Activated CD8-positive, alpha-beta T cell treated with anti-CD3 and anti-CD28 coated beads, Interleukin-2, amount 10 ng/mL, durations not matched to agents 7 days and 5 days (primary cell): ENCODE results near the gene RAG2. TPM values are rescaled to one million over a fixed set of nuclear protein-coding genes. Genes with fewer than 3 reads are reported as not detected.

Experiments
- ATAC-seq: fragments of 150-1000 bp; cut with Tn5 transposase; one replicate; pipeline ENCODE4 v1.10.0; 2021; ENCODE audit warnings: moderate library complexity
- CTCF ChIA-PET: fragments of 350-600 bp; sonication (Branson Sonifier 250); formaldehyde crosslinking; loops from one replicate; lab custom pipeline; 2021; ENCODE audit warnings: antibody characterized with exemption; lab: Charles Lee
- POLR2A ChIA-PET: fragments of 350-600 bp; sonication (Branson Sonifier 250); formaldehyde crosslinking; loops from one replicate; lab custom pipeline; 2021; ENCODE audit warnings: antibody characterized with exemption; lab: Charles Lee
- DNase-seq: peaks from one replicate; pipeline ENCODE4 v3.0.0-alpha.2; 2020
- H3K27ac Mint-ChIP-seq: one replicate; pipeline ENCODE4 v1.8.0; 2021; ENCODE audit warnings: mild to moderate bottlenecking, mixed read lengths
- H3K27me3 Mint-ChIP-seq: one replicate; pipeline ENCODE4 v1.8.0; 2021; ENCODE audit warnings: low read depth, mixed read lengths
- H3K36me3 Mint-ChIP-seq: one replicate; pipeline ENCODE4 v1.8.0; 2021; ENCODE audit warnings: low read depth, mixed read lengths
- H3K4me1 Mint-ChIP-seq: one replicate; pipeline ENCODE4 v1.8.0; 2021; ENCODE audit warnings: low read depth, mixed read lengths
- H3K4me3 Mint-ChIP-seq: one replicate; pipeline ENCODE4 v1.8.0; 2021; ENCODE audit warnings: mild to moderate bottlenecking, mixed read lengths
- H3K9me3 Mint-ChIP-seq: one replicate; pipeline ENCODE4 v1.8.0; 2022; ENCODE audit warnings: mixed read lengths; ENCODE audit not compliant: insufficient read depth
- total RNA-seq, 2 experiments: library from RNA; stranded (reverse); gene quantifications; one replicate each; pipeline ENCODE4 v1.2.3, GENCODE V29; 2021

The RAG2 gene
- total RNA-seq, 2 experiments from 2014 or later: not detected

DNA sequence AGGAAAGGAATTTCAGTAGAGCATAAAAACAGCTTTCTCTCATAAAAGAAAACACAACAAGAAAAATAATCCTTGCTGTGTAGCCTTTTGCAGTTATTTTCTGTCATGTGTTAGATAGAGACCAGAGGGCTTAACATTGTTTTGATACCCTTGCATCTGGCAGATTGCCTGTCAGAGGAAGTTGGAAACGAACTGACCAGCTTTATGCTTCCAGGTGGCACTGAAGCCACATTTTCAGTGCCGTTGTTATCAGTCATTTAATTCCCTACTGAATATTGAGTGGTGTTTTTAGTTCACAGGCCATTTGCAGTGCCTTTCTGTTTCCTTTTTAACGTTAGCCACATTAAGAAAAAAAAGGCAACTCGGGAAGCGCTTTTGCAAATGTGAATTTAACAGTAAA lies 21.5 kb upstream of the RAG2 start:
- ATAC-seq: no peak
- no peaks in the 10 kb centered on the region for H3K9me3 Mint-ChIP-seq
- no peak overlapping the region for H3K4me3 Mint-ChIP-seq
- no peak overlapping the region for H3K27ac Mint-ChIP-seq
- H3K4me1 Mint-ChIP-seq: no peaks in the 10 kb centered on the region
- H3K36me3 Mint-ChIP-seq: no peaks in the 10 kb centered on the region
- DNase-seq: no peak
- H3K27me3 Mint-ChIP-seq: peaks cover 17% of the 10 kb centered on the region
- POLR2A ChIA-PET: no interaction called here
- CTCF ChIA-PET: interaction anchor here (2.6 kb wide), 1 partner anchor 55 kb away, joined by 13 read pairs; no protein-coding TSS in a partner anchor

- CTCF ChIA-PET: interaction anchor here (2.6 kb wide), 1 partner anchor 54 kb away, joined by 13 read pairs; no protein-coding TSS in a partner anchor
- no peak for ATAC-seq
Observed at GRCh38 chr11:36618363-36619047, 20.5 kb upstream of the RAG2 start.

DNA sequence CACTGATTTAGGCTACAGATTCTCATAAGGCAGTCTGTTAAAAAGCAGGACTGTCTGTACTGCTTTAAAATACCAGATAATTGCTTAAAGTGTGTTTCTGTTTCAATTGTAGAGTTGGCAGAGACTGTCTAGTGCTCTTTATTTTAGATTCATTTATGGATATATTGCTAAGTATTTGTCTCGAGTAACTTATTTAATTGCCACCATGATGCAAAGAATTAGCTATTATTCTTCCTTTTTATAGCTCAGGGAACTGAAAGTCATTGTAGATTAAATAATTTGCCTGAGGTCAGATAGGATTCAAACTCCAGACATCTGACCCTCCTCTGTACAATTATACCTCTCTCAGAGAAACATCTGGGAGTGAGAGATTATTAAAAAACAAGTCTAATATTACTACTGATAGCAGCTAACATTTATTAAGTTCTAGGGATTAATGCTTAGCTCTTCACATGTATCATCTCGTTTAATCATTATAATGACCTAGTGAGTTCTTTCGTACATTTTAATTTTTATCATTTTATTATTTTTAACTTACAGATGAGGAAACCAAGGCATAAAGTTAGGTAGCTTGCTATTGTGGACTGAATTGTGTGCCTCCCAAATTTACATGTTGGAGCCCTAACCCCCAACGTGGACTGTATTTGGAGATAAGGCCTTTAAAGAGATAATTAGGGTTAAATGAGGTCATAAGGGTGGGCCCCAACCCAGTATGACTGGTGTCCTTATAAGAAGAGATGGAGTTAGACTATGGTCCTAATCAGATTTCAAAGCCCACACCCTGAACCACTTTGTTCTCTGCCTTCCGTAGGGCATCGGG lies 19.7 kb upstream of the RAG2 start:
- Mint-ChIP-seq H3K36me3 (no peaks in the 10 kb centered on the region), H3K27me3 (peaks cover 14% of the 10 kb centered on the region), H3K4me3 (no peak overlapping the region), H3K9me3 (no peaks in the 10 kb centered on the region), H3K27ac (no peak overlapping the region), H3K4me1 (no peaks in the 10 kb centered on the region)
- ChIA-PET POLR2A (no interaction called here), CTCF (interaction anchor here (2.6 kb wide), 1 partner anchor 53 kb away, joined by 13 read pairs; no protein-coding TSS in a partner anchor)
- DNase-seq: no peak
- ATAC-seq: no peak

More at GRCh38 chr11:36618363-36619047, 20.5 kb upstream of the RAG2 start:
- POLR2A ChIA-PET: no interaction called here
- H3K27me3 Mint-ChIP-seq: peaks cover 14% of the 10 kb centered on the region
- no peak for DNase-seq
- H3K4me3 Mint-ChIP-seq: no peak overlapping the region
- H3K9me3 Mint-ChIP-seq: no peaks in the 10 kb centered on the region
- no peaks in the 10 kb centered on the region for H3K4me1 Mint-ChIP-seq
- H3K36me3 Mint-ChIP-seq: no peaks in the 10 kb centered on the region
- no peak overlapping the region for H3K27ac Mint-ChIP-seq

DNA sequence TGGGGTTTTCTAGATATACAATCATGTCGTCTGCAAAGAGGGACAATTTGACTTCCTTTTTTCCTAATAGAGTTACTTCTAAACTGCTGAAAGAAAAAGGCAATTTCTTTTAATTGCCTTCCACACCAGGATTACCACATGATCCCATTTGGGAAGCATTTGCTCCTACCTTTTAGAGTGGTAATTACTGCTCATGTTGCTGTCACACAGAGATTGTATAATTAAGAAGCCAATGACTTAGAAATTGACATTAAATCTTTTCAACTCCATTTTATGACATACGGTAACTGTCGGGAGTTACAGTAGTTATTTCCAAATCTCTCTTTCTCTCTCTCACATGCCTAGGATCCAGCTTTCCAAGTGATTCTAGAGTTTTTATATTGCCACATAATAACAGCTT lies 17.8 kb upstream of the RAG2 start:
- POLR2A ChIA-PET: no interaction called here
- no peaks in the 10 kb centered on the region for H3K36me3 Mint-ChIP-seq
- no peaks in the 10 kb centered on the region for H3K4me1 Mint-ChIP-seq
- ATAC-seq (no peak), DNase-seq (no peak)
- H3K27me3 Mint-ChIP-seq: peaks cover 6% of the 10 kb centered on the region
- no peak overlapping the region for H3K4me3 Mint-ChIP-seq
- no peak overlapping the region for H3K27ac Mint-ChIP-seq
- CTCF ChIA-PET: no interaction called here
- H3K9me3 Mint-ChIP-seq: no peaks in the 10 kb centered on the region

- Mint-ChIP-seq H3K27ac (no peak overlapping the region), H3K36me3 (no peaks in the 10 kb centered on the region), H3K4me3 (no peak overlapping the region), H3K27me3 (peaks cover 2% of the 10 kb centered on the region), H3K4me1 (no peaks in the 10 kb centered on the region), H3K9me3 (no peaks in the 10 kb centered on the region)
- ChIA-PET POLR2A (no interaction called here), CTCF (interaction anchor here (0.6 to 1.2 kb wide), 2 partner anchors 75 to 126 kb away, joined by 3 read pairs; no protein-coding TSS in a partner anchor)
- ATAC-seq (no peak), DNase-seq (no peak)
Observed at GRCh38 chr11:36609383-36609782, 11.3 kb upstream of the RAG2 start.

DNA sequence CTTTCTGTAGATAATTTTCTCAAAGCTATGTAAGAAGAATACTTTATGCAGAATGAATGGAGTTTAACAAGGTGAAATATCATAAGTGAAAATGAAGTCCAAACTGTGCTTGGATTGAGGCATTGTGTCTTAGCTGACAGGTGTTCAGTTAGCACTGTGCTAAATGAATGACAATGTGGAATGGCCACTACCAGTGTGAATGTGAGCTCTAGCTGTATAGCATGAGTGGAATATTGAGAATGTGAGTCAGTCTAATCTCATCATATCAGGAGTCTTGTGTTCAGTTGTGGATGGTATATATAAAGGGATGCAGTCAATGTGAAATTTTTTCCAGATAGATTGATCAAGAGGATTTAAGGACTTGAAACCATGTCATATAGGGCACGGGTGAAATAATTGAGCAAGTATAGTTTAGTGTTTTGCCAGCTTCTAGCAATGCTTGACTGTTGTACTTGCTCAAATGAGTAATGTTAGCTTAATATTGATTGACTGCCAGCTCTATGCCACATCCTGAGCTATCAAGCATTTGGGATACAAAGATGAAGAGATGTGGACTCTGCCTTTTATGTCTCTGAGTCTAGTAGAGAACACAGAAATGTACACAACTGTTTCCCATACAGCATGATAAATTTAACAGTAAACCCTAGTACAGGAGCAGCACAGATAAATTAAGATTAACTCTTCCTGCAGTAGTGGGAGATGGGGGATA lies 10.6 kb upstream of the RAG2 start:
- Mint-ChIP-seq H3K36me3 (no peaks in the 10 kb centered on the region), H3K9me3 (no peaks in the 10 kb centered on the region), H3K4me1 (no peaks in the 10 kb centered on the region), H3K27me3 (peaks cover 2% of the 10 kb centered on the region), H3K4me3 (no peak overlapping the region), H3K27ac (no peak overlapping the region)
- CTCF ChIA-PET: interaction anchor here (1.2 kb wide), 1 partner anchor 76 kb away, joined by 3 read pairs; no protein-coding TSS in a partner anchor
- ATAC-seq (no peak), DNase-seq (no peak)
- POLR2A ChIA-PET: no interaction called here

GRCh38 chr11:36605221-36606216 lies 7.5 kb upstream of the RAG2 start:
- H3K4me1 Mint-ChIP-seq: no peaks in the 10 kb centered on the region
- DNase-seq (no peak), ATAC-seq (no peak)
- peaks cover 5% of the 10 kb centered on the region for H3K27me3 Mint-ChIP-seq
- POLR2A ChIA-PET: no interaction called here
- H3K27ac Mint-ChIP-seq: no peak overlapping the region
- CTCF ChIA-PET: no interaction called here
- H3K36me3 Mint-ChIP-seq: no peaks in the 10 kb centered on the region
- no peak overlapping the region for H3K4me3 Mint-ChIP-seq
- H3K9me3 Mint-ChIP-seq: no peaks in the 10 kb centered on the region

DNA sequence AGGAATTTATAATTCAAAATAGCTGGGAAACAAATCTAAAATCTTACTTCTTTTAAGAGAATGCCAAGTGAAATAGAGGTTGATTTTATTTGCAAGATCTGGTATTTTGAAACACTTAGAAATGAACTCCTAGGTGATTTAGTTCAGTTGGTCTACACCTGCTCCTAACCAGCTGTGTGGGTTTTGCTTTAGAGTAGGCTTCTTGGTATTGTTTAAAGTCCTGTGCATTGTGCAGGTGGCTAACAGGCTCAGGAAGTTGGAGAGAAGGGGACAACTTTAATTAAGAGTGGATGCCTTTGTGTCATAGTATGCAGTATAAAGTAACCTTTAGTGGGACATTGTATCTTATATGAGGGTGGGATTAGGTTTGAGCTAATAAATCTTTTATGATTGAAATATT lies 4.1 kb upstream of the RAG2 start:
- POLR2A ChIA-PET: no interaction called here
- Mint-ChIP-seq H3K36me3 (no peaks in the 10 kb centered on the region), H3K9me3 (no peaks in the 10 kb centered on the region), H3K27ac (no peak overlapping the region), H3K4me1 (no peaks in the 10 kb centered on the region), H3K27me3 (peaks cover 4% of the 10 kb centered on the region), H3K4me3 (no peak overlapping the region)
- DNase-seq: no peak
- no peak for ATAC-seq
- CTCF ChIA-PET: no interaction called here

- no peaks in the 10 kb centered on the region for H3K9me3 Mint-ChIP-seq
- POLR2A ChIA-PET: no interaction called here
- no peak overlapping the region for H3K4me3 Mint-ChIP-seq
- H3K36me3 Mint-ChIP-seq: no peaks in the 10 kb centered on the region
- H3K27me3 Mint-ChIP-seq: peaks cover 5% of the 10 kb centered on the region
- H3K4me1 Mint-ChIP-seq: no peaks in the 10 kb centered on the region
- no peak overlapping the region for H3K27ac Mint-ChIP-seq
- DNase-seq: no peak
- CTCF ChIA-PET: no interaction called here
- ATAC-seq: no peak
Observed at GRCh38 chr11:36601155-36601554, 3.1 kb upstream of the RAG2 start.

GRCh38 chr11:36600180-36600579 lies 2.1 kb upstream of the RAG2 start:
- H3K36me3 Mint-ChIP-seq: no peaks in the 10 kb centered on the region
- CTCF ChIA-PET: no interaction called here
- no peak overlapping the region for H3K27ac Mint-ChIP-seq
- no peaks in the 10 kb centered on the region for H3K4me1 Mint-ChIP-seq
- peaks cover 6% of the 10 kb centered on the region for H3K27me3 Mint-ChIP-seq
- ATAC-seq: no peak
- no peak overlapping the region for H3K4me3 Mint-ChIP-seq
- DNase-seq: no peak
- POLR2A ChIA-PET: no interaction called here
- H3K9me3 Mint-ChIP-seq: no peaks in the 10 kb centered on the region

- Mint-ChIP-seq H3K4me1 (peaks cover 6% of the 10 kb centered on the region), H3K36me3 (no peaks in the 10 kb centered on the region), H3K27me3 (peaks cover 29% of the 10 kb centered on the region), H3K4me3 (no peak overlapping the region), H3K9me3 (no peaks in the 10 kb centered on the region), H3K27ac (no peak overlapping the region)
- DNase-seq (no peak), ATAC-seq (no peak)
- ChIA-PET POLR2A (no interaction called here), CTCF (no interaction called here)
Observed at GRCh38 chr11:36596880-36597279, 1.2 kb downstream of the RAG2 start.
